Bronchial epithelial cell (primary cell): ENCODE measurements around the gene BRMS1L. TPM values are rescaled to one million over a fixed set of nuclear protein-coding genes. Genes with fewer than 3 reads are reported as not detected.
"Not testable (repeated sequence)": the region's sequence is repeated elsewhere in the genome, so short reads cannot be mapped to it uniquely, and the experiment has no call there.

Source experiments
- DNase-seq: peaks from one replicate; pipeline ENCODE4 v3.0.0-alpha.2; 2010; ENCODE audit warnings: low read depth
- FAIRE-seq: peaks from 2 replicates; lab custom pipeline; 2011; peaks lifted over from hg19 to GRCh38; lab: Jason Lieb, UNC
- H3K27me3 ChIP-seq: 2 replicates; pipeline ENCODE4 v1.5.1; 2011; ENCODE audit warnings: low read length; ENCODE audit not compliant: control insufficient read depth, insufficient read depth
- H3K36me3 ChIP-seq: 2 replicates; pipeline ENCODE4 v1.5.1; 2011; ENCODE audit warnings: low read length; ENCODE audit not compliant: control insufficient read depth, insufficient read depth
- H3K4me3 ChIP-seq: 2 replicates; pipeline ENCODE4 v1.5.1; 2011; ENCODE audit warnings: mild to moderate bottlenecking, low read depth, low read length, control low read depth
- total RNA-seq: library from RNA; depleted of rRNA; stranded (reverse); fragments of >200 nt; gene quantifications from 2 replicates; pipeline ENCODE4 v1.2.1, GENCODE V29; 2014
- TF ChIP-seq, protein P1 (sequence below): IDR thresholded peaks from 2 replicates; pipeline ENCODE4 v1.5.1; 2011; ENCODE audit warnings: mild to moderate bottlenecking, moderate library complexity, low read length, control low read depth, inconsistent platforms; ENCODE audit not compliant: insufficient read depth, severe bottlenecking

Gene BRMS1L, protein sequence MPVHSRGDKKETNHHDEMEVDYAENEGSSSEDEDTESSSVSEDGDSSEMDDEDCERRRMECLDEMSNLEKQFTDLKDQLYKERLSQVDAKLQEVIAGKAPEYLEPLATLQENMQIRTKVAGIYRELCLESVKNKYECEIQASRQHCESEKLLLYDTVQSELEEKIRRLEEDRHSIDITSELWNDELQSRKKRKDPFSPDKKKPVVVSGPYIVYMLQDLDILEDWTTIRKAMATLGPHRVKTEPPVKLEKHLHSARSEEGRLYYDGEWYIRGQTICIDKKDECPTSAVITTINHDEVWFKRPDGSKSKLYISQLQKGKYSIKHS
- 3.9 and 4.6 TPM in 2 replicates for total RNA-seq

DNA sequence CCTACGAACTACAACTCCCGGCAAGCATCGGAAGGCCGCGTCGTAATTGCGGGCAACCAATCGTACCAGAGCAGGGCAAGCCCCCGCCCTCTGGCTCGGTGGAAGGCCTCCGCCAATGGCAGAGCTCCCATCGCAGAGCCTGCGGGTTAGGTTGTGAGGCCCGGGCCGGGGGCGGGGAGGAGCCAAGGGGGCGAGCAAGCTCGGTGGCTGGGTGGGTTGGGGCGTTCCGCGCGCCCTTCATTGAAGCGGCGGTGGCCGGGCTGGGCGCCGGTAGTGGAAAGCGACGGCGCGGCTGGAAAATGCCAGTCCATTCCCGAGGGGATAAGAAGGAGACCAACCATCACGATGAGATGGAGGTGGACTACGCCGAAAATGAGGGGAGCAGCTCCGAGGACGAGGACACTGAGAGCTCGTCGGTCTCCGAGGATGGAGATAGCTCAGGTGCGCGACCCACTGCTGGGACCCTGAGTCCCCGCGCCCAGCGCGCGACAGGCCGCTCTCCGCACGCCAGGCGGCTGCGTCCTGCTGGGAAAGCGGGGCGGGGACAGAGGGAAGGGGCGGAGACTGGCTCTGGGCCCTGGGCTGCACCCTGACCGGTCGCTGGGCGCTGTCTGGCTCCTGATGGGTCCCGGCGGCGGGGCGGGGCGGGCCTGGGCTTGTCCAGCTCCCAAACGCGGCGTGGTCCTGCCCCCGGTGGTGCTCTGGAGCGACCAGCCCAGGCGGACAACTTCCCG, at the start of gene BRMS1L:
BRMS1L (plus strand) TSS at position 121 of the 734 bp plus-strand sequence; CDS start at position 300, 179 bp downstream.
- TF ChIP-seq, protein P1, sequence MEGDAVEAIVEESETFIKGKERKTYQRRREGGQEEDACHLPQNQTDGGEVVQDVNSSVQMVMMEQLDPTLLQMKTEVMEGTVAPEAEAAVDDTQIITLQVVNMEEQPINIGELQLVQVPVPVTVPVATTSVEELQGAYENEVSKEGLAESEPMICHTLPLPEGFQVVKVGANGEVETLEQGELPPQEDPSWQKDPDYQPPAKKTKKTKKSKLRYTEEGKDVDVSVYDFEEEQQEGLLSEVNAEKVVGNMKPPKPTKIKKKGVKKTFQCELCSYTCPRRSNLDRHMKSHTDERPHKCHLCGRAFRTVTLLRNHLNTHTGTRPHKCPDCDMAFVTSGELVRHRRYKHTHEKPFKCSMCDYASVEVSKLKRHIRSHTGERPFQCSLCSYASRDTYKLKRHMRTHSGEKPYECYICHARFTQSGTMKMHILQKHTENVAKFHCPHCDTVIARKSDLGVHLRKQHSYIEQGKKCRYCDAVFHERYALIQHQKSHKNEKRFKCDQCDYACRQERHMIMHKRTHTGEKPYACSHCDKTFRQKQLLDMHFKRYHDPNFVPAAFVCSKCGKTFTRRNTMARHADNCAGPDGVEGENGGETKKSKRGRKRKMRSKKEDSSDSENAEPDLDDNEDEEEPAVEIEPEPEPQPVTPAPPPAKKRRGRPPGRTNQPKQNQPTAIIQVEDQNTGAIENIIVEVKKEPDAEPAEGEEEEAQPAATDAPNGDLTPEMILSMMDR, result no peak
- H3K36me3 ChIP-seq, result no peaks in the 10 kb centered on the region
- H3K27me3 ChIP-seq, result no peaks in the 10 kb centered on the region
- peak; percentile 95 for DNase-seq
- peak; percentile 40 for FAIRE-seq
- H3K4me3 ChIP-seq, result peak within 1 kb of the TSS; percentile 57

DNA sequence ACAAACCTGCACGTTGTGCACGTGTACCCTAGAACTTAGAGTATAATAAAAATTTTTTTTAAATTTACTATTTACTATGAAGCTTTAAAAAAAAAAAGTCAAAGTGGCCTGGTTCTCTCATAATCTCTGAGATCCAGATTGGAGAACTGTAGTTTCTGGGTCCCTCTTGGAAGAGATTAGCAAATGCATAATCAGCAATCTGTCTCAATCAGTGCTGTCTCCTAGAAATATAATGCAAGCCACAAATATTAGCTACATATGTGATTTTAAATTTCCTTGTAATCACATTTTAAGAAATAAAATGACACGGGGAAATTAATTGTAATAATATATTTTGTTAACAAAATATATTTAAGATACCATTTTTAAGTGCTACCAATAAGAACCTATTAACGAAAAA, 49.3 kb upstream of the BRMS1L start:
- Histone ChIP-seq H3K36me3 (no peaks in the 10 kb centered on the region), H3K4me3 (no peak overlapping the region), H3K27me3 (no peaks in the 10 kb centered on the region)
- DNase-seq (no peak), FAIRE-seq (no peak)
- TF ChIP-seq, protein P1, result no peak

DNA sequence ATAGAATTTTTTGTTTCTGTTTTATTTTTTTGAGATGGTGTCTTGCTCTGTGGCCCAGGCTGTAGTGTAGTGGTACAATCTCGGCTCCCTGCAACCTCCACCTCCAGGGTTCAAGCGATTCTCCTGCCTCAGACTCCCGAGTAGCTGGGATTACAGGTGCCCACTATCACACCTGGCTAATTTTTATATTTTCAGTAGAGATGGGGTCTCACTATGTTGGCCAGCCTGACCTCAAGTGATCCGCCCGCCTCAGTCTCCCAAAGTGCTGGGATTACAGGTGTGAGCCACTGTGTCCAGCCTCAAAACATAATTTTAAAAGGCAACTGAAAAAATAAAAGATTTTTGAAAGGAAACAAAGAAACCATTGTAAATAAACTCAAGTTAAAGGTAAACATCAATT, 48.6 kb upstream of the BRMS1L start:
- not testable (repeated sequence) for FAIRE-seq, H3K36me3 ChIP-seq, H3K27me3 ChIP-seq, H3K4me3 ChIP-seq, DNase-seq

DNA sequence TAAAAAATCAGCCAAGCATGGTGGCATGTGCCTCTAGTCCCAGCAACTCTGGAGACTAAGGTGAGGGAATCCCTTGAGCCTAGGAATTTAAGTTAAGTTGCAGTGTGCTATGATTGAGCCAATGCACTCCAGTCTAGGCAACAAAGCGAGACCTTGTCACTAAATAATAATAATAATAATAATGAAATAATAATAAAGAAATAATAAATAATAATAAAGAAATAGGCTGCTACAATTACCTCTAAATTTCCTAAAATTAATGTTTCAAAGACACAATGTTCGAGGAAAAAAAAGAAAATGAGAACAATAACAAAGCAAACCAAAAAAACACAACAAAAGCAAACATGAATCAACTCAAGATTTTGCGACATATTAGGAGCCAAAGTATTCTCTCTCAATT, 46.8 kb upstream of the BRMS1L start:
- no peak for FAIRE-seq

DNA sequence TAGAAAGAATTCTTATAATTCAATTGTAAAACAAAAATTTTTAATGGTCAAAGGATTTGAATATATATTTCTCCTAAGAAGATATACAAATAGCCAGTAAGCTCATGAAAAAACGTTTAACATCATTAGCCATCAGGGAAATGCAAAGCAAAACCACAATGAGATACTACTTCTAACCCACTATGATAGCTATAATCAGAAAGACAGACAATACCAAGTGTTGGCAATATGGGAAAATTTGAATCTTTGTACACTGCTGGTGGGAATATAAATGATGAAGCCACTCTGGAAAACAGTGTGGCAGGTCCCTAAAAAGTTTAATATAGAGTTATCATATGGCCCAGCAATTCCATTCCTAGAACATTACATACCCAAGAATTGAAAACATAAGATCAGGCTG, 42.4 kb upstream of the BRMS1L start:
- TF ChIP-seq, protein P1, result no peak
- Histone ChIP-seq H3K4me3 (no peak overlapping the region), H3K27me3 (no peaks in the 10 kb centered on the region), H3K36me3 (no peaks in the 10 kb centered on the region)
- DNase-seq (no peak), FAIRE-seq (no peak)

More for the DNA sequence above, 46.8 kb upstream of the BRMS1L start:
- TF ChIP-seq, protein P1, result no peak
- no peaks in the 10 kb centered on the region for H3K36me3 ChIP-seq
- H3K27me3 ChIP-seq, result no peaks in the 10 kb centered on the region
- H3K4me3 ChIP-seq, result no peak overlapping the region
- no peak for DNase-seq

DNA sequence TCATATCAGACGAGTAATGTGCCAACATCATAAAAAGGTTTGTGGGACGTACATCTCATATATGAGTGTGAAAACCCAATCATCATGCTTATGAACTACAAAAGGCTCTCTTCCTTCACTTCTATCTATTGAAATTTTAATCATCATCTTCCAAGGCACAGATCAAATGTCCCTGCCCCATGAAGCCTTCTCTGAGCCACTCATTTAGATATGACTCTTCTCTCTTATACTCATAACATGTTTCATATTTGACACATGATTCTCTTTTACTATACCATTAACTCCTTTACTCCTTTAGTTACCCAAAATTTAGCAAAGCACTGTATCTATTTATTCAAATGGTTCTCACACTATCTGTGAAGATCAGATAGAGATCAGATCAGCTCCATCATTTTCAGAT, 39.3 kb upstream of the BRMS1L start:
- no peaks in the 10 kb centered on the region for H3K27me3 ChIP-seq
- DNase-seq (no peak), FAIRE-seq (no peak)
- H3K4me3 ChIP-seq, result no peak overlapping the region
- TF ChIP-seq, protein P1, result no peak
- no peaks in the 10 kb centered on the region for H3K36me3 ChIP-seq
